Heart left ventricle (tissue), 16 donors: ENCODE results near the gene MMADHC. TPM values are rescaled to one million over a fixed set of nuclear protein-coding genes. Genes with fewer than 3 reads are reported as not detected.

Experiments
- ATAC-seq, 4 donors: fragments of 200-7000 bp; cut with Tn5 transposase; one replicate each; pipeline ENCODE4 v1.9.1; 2020 to 2022; ENCODE audit warnings: moderate library complexity in 4 of 4, mild to moderate bottlenecking in 3 of 4, moderate number of reproducible peaks in 1 of 4
- DNase-seq, 5 donors: peaks; one replicate each; pipeline ENCODE4 v3.0.0-alpha.2; 2020
- H3K27ac ChIP-seq, 12 donors: fragments of 200-600 bp; sonication (generic) in 4 of 12; one replicate each; pipeline versions ENCODE4 v1.5.0 to v1.8.0; 2016 to 2022; ENCODE audit warnings: mild to moderate bottlenecking in 2 of 12
- H3K27me3 ChIP-seq, 9 donors: fragments of 200-600 bp; sonication (generic) in 2 of 9; one replicate each; pipeline versions ENCODE4 v1.5.1 to v1.8.0; 2016 to 2022; ENCODE audit warnings: mild to moderate bottlenecking in 3 of 9
- H3K36me3 ChIP-seq, 9 donors: fragments of 200-600 bp; sonication (generic) in 2 of 9; one replicate each; pipeline versions ENCODE4 v1.5.0 to v1.8.0; 2018 to 2022; ENCODE audit warnings: mild to moderate bottlenecking in 2 of 9
- H3K4me1 ChIP-seq, 12 donors: fragments of 200-600 bp; sonication (generic) in 4 of 12; one replicate each; pipeline versions ENCODE4 v1.5.0 to v1.8.0; 2016 to 2022; ENCODE audit warnings: mild to moderate bottlenecking in 3 of 12
- H3K4me3 ChIP-seq, 12 donors: fragments of 200-600 bp; sonication (generic) in 4 of 12; one replicate each; pipeline versions ENCODE4 v1.5.0 to v1.8.0; 2017 to 2022; ENCODE audit warnings: mild to moderate bottlenecking in 9 of 12, moderate library complexity in 4 of 12
- H3K9me3 ChIP-seq, 12 donors: fragments of 200-600 bp; sonication (generic) in 4 of 12; one replicate each; pipeline versions ENCODE4 v1.5.0 to v1.8.0; 2016 to 2022; ENCODE audit warnings: mild to moderate bottlenecking in 1 of 12
- CTCF ChIP-seq, 12 donors: fragments of 200-600 bp; sonication (generic) in 4 of 12; IDR thresholded peaks; one replicate each; pipeline versions ENCODE4 v1.5.0 to v1.8.0; 2018 to 2022; ENCODE audit warnings: antibody characterized with exemption in 12 of 12, mild to moderate bottlenecking in 5 of 12
- POLR2A ChIP-seq, 2 donors: fragments of 450-650 bp; IDR thresholded peaks; one replicate each; pipeline ENCODE4 v1.6.1; 2017; ENCODE audit warnings: antibody characterized with exemption in 2 of 2, mild to moderate bottlenecking in 2 of 2, moderate library complexity in 2 of 2
- WGBS, 4 donors: extraction: QIAGEN DNeasy Blood & Tissue Kit in 2 of 4; methylation state at CpG; one replicate each; pipeline versions ENCODE4 v1.1.5 to v1.1.7; 2013 to 2018; 5-methylcytosine and 5-hydroxymethylcytosine counted together
- intact Hi-C, 10 donors: fragments of 100-400 bp; cut with DNase I; formaldehyde crosslinking; loops; one replicate each; pipeline versions ENCODE4 v1.11.1 to v1.14.2; 2022
- long read RNA-seq, 3 donors: library from polyadenylated mRNA; unstranded; transcript quantifications; one replicate each; pipeline ENCODE4 v2.0.0, GENCODE V29; 2020 to 2021
- polyA plus RNA-seq, 2 donors: library from polyadenylated mRNA; stranded (reverse); fragments of 200-250 nt; gene quantifications; one replicate each; pipeline ENCODE4 v1.2.3, GENCODE V29; 2013
- total RNA-seq, 9 donors: library from RNA; depleted of rRNA in 2 of 9; stranded (reverse); fragments of >200 nt in 2 of 9; fragmentation: NEBNext Ultra II Directional in 3 of 9; extraction: Animal tissue kit (Norgen Biotek cat#: 25700) in 3 of 9; gene quantifications; one replicate each; pipeline versions ENCODE4 v1.1.0 to v1.2.4, GENCODE V29; 2016 to 2023
- donor health status: ischemic (EF 13 %, LVEDD 7.1; RV severe dilation, severe dysfunction).
- donor health status: healthy with polysubstance abuse.
- donor health status: DM: no; HTN: yes; CAD: no.
- donor health status: DM: no; HTN: no; CAD: no.
- donor health status: ischemic (EF 25% LVEDD 6.9; RV normal size, moderate dysfunction).
- donor health status: ischemic (EF 25% LVEDD 5.7; RV mildly dilated, moderate dysfunction).
- donor health status: healthy.
- donor health status: DM: yes; HTN: yes; CAD: no.
- donor health status: ischemic (EF 35%, LVEDD 5.7; RV mildly dilated, moderate dysfunction).
- donor health status: nonischemic (EF 11% LVEDD 7.7; RV severe dilation, severe dysfunction).
- donor health status: DM: yes; HTN: yes; CAD: no.
- donor health status: PGD.
- donor health status: ischemic (EF 29% LVEDD 5.4; RV normal size, mild dysfunction).
- donor health status: nonischemic (EF 23%, LVEDD 6.1; RV moderate dilation, normal function).

Gene MMADHC
- total RNA-seq (100 to 1,000 TPM in 8 of 9 donors, 10 to 100 TPM in 1; 66.6 to 130 (median 117) TPM), polyA plus RNA-seq (100 to 1,000 TPM in 1 of 2 donors, 10 to 100 TPM in 1; 34.0 to 152 TPM)
- long read RNA-seq, donor 1, transcript MMADHC-201 (8 exons, 1,436 nt), result major isoform, 128 of 136 reads
- long read RNA-seq, donor 1, transcript MMADHC-203 (7 exons, 1,726 nt), result minor isoform, 5 of 136 reads
- long read RNA-seq, donor 1, partial matches to known transcripts, result 1 of 136 reads
- long read RNA-seq, donor 1, other reads (novel, unspliced or antisense), result 2 of 136 reads
- long read RNA-seq, donor 2, transcript MMADHC-201 (8 exons, 1,436 nt), result major isoform, 452 of 483 reads
- long read RNA-seq, donor 2, transcript MMADHC-203 (7 exons, 1,726 nt), result minor isoform, 18 of 483 reads
- long read RNA-seq, donor 2, partial matches to known transcripts, result 6 of 483 reads
- long read RNA-seq, donor 2, other reads (novel, unspliced or antisense), result 6 of 483 reads
- long read RNA-seq, donor 3, transcript MMADHC-201 (8 exons, 1,436 nt), result major isoform, 78 of 84 reads
- long read RNA-seq, donor 3, partial matches to known transcripts, result 2 of 84 reads
- long read RNA-seq, donor 3, other reads (novel, unspliced or antisense), result 3 of 84 reads

DNA sequence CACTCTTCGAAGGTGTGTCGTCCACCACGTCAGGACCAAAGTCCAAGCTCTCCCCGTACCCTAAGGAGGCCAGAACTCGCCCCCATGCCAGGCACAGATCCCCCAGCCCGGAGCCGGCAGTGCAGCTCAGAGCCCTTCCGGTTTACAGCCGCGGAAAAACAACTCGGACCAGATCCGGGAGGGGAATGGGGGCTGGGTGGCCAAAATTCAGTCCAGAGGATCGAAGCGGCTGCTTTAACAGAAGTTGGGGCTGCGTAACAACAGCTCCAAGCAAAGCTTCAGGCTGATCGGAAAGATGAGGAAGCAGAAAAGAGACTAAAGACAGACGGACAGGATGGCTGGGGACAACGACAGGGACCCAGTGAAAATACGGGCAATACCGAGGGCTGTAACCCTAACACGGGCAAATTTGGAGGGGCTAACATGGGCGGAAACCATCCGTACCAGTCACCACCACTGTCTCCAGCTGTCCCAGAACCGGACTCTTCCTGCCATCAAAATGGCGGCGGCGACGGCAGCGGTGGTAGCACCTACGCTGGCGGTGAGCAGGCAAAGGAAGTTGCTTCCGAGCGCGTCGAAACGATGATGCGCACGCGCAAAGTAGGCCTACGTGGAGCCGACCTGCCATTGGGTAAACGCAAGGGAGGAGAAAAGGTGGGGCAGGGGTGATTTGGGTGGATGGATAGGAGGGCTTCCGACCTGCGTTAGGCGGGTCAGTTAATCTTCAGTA is at the start of gene MMADHC:
Gene MMADHC (minus strand): TSS at position 556 of the 730 bp plus-strand sequence. CDS start 678 bp downstream, outside the sequence.
- TF ChIP-seq CTCF (IDR thresholded peaks at IDR 0.05) (peak in 1 of 12 donors; percentile 11), POLR2A (IDR thresholded peaks at IDR 0.05) (peak in 1 of 2 donors; percentile 75)
- H3K27ac ChIP-seq, result peak within 1 kb of the TSS; percentile 84 to 98 (median 96)
- ATAC-seq, result peak; percentile 99
- peak; percentile 93 to 97 (median 96) for DNase-seq
- intact Hi-C loops, result loop anchor here in 1 of 10 donors (10.0 kb wide), 2 partner anchors 1563 to 1827 kb away; partner anchors contain the start of genes MBD5 and ORC4
- peaks cover 4 to 50% (median 31%) of the 10 kb centered on the region in 12 donors for H3K4me1 ChIP-seq
- H3K27me3 ChIP-seq, result no peaks in the 10 kb centered on the region
- peaks cover 0 to 31% (median 18%) of the 10 kb centered on the region in 9 donors for H3K36me3 ChIP-seq
- WGBS, 4 donors, result 0 to 1% (median 0%) methylated on average over 44 to 45 of the region's 45 CpGs
- no peaks in the 10 kb centered on the region for H3K9me3 ChIP-seq
- H3K4me3 ChIP-seq, result peak within 1 kb of the TSS; percentile 58 to 92 (median 81)

GRCh38 chr2:149634103-149634502 is 46.5 kb upstream of the MMADHC start:
- ATAC-seq (no peak), DNase-seq (no peak)
- no peak overlapping the region for H3K27ac ChIP-seq
- TF ChIP-seq CTCF (IDR thresholded peaks at IDR 0.05) (no peak), POLR2A (IDR thresholded peaks at IDR 0.05) (no peak)
- peaks cover 0 to 5% (median 0%) of the 10 kb centered on the region in 12 donors for H3K9me3 ChIP-seq
- H3K4me1 ChIP-seq, result no peaks in the 10 kb centered on the region
- intact Hi-C loops, result no loop called here
- 78 to 86% (median 81%) methylated on average over 5 of the region's 5 CpGs for WGBS, 4 donors
- H3K36me3 ChIP-seq, result no peaks in the 10 kb centered on the region
- H3K4me3 ChIP-seq, result no peak overlapping the region
- H3K27me3 ChIP-seq, result no peaks in the 10 kb centered on the region

- H3K27ac ChIP-seq, result no peak overlapping the region
- H3K9me3 ChIP-seq, result no peaks in the 10 kb centered on the region
- H3K36me3 ChIP-seq, result no peaks in the 10 kb centered on the region
- 94 to 99% (median 97%) methylated on average over 1 of the region's 1 CpG for WGBS, 4 donors
- no peaks in the 10 kb centered on the region for H3K27me3 ChIP-seq
- intact Hi-C loops, result no loop called here
- H3K4me3 ChIP-seq, result no peak overlapping the region
- no peak for TF ChIP-seq CTCF (IDR thresholded peaks at IDR 0.05)
- no peak for TF ChIP-seq POLR2A (IDR thresholded peaks at IDR 0.05)
- no peak for ATAC-seq
- DNase-seq, result no peak
- H3K4me1 ChIP-seq, result no peaks in the 10 kb centered on the region
Observed at GRCh38 chr2:149630445-149630844, 42.9 kb upstream of the MMADHC start.

DNA sequence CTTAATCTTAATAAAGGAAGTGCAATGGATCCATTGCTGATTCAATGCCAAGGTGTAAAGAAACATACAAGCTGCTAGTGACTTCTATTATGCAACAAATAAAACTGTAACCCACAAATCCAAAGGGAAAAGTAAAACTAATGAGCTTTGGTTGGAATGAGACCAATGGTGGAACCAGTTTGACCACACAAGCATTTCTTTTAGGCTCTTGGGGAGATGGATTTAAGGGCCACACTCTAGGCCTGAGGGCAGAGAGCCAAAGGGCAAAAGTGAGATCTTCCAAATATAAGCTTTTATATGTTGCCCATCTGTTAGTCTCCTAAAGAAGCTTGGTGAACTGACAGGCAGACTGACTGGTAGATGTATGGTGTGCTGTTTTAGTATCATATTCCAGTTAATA is 41.5 kb upstream of the MMADHC start:
- no peaks in the 10 kb centered on the region for H3K4me1 ChIP-seq
- no peaks in the 10 kb centered on the region for H3K9me3 ChIP-seq
- DNase-seq, result no peak
- ATAC-seq, result no peak
- H3K4me3 ChIP-seq, result no peak overlapping the region
- TF ChIP-seq POLR2A (IDR thresholded peaks at IDR 0.05) (no peak), CTCF (IDR thresholded peaks at IDR 0.05) (no peak)
- no peaks in the 10 kb centered on the region for H3K27me3 ChIP-seq
- H3K36me3 ChIP-seq, result no peaks in the 10 kb centered on the region
- intact Hi-C loops, result no loop called here
- H3K27ac ChIP-seq, result no peak overlapping the region
